ENCODE data around the gene LMCD1. TPM values are rescaled to one million over a fixed set of nuclear protein-coding genes. Genes with fewer than 3 reads are reported as not detected.

Gene LMCD1
- polyA plus RNA-seq, 2 of the 4 experiments (the other 2 are of a cell fraction), result 64.3 to 85.4 TPM

DNA sequence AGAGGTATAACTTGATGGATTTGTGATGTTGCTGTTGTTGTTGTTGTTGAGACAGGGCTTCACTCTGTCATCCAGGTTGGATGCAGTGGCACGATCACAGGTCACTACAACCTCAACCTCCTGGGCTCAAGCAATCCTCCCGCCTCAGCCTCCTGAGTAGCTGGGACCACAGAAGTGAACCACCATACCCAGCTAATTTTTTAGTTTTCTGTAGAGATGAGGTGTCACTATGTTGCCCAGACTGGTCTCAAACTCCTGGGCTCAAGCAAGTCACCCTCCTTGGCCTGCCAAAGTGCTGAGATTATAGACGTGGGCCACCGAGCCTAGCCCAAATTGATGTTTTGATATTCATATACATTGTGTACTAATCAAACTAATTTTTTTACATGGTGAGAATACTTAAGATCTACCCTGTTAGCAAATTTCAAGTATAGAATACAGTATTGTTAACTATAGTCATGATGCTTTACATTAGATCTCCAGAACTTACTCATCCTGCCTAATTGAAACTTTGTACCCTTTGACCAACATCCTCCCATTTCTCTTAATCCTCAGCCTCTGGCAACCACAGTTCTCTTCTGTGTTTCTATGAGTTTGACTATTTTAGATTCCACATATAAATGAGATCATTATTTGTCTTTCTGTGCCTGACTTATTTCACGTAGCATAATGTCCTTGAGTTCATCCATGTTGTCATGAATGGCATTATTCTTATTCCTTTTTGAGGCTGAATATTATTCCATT, 23.2 kb downstream of the LMCD1 start:
- TF ChIP-seq EP300 (IDR thresholded peaks at IDR 0.05), result no peak
- TF ChIP-seq NR3C1 (IDR thresholded peaks at IDR 0.05), result no peak
- TF ChIP-seq ZSCAN20 (CRISPR knock-in tag; IDR thresholded peaks at IDR 0.05), result no peak
- no peak for TF ChIP-seq MYC (IDR thresholded peaks at IDR 0.05; ENCODE audit: borderline replicate concordance, low read length)
- TF ChIP-seq ESRRA (IDR thresholded peaks at IDR 0.05; ENCODE audit: borderline replicate concordance, low read length), result no peak
- TF ChIP-seq TP53 (CRISPR knock-in tag; IDR thresholded peaks at IDR 0.05), result no peak
- TF ChIP-seq ZC3H11A (IDR thresholded peaks at IDR 0.05), result no peak
- no peak for TF ChIP-seq RAD21 (conservative IDR thresholded peaks at IDR 0.05 in 1 of 2, IDR thresholded peaks at IDR 0.05 in 1 of 2)
- TF ChIP-seq EHF (CRISPR knock-in tag; IDR thresholded peaks at IDR 0.05), result no peak
- TF ChIP-seq HOXB5 (CRISPR knock-in tag; IDR thresholded peaks at IDR 0.05), result no peak
- no peak for TF ChIP-seq RFX5 (IDR thresholded peaks at IDR 0.05)
- no peak for TF ChIP-seq CEBPB (IDR thresholded peaks at IDR 0.05)
- TF ChIP-seq JUN (IDR thresholded peaks at IDR 0.05), result no peak
- no peak for TF ChIP-seq ZNF302 (CRISPR knock-in tag; IDR thresholded peaks at IDR 0.05)
- no peak for TF ChIP-seq CBX2 (IDR thresholded peaks at IDR 0.05; ENCODE audit: borderline replicate concordance, low read depth)
- no peak for TF ChIP-seq RCOR1 (IDR thresholded peaks at IDR 0.05; ENCODE audit: low read depth, low read length)
- no peak for TF ChIP-seq BHLHE40 (IDR thresholded peaks at IDR 0.05; ENCODE audit: low read depth, low read length)
- TF ChIP-seq, protein P1, sequence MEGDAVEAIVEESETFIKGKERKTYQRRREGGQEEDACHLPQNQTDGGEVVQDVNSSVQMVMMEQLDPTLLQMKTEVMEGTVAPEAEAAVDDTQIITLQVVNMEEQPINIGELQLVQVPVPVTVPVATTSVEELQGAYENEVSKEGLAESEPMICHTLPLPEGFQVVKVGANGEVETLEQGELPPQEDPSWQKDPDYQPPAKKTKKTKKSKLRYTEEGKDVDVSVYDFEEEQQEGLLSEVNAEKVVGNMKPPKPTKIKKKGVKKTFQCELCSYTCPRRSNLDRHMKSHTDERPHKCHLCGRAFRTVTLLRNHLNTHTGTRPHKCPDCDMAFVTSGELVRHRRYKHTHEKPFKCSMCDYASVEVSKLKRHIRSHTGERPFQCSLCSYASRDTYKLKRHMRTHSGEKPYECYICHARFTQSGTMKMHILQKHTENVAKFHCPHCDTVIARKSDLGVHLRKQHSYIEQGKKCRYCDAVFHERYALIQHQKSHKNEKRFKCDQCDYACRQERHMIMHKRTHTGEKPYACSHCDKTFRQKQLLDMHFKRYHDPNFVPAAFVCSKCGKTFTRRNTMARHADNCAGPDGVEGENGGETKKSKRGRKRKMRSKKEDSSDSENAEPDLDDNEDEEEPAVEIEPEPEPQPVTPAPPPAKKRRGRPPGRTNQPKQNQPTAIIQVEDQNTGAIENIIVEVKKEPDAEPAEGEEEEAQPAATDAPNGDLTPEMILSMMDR (IDR thresholded peaks at IDR 0.05), result no peak
- no peak for TF ChIP-seq NFE2L2 (conservative IDR thresholded peaks at IDR 0.05; ENCODE audit: low read length)
- no peaks in the 10 kb centered on the region for H3K9me3 ChIP-seq
- H3K4me1 ChIP-seq, result peaks cover 21% of the 10 kb centered on the region
- no peak overlapping the region for H3K27ac ChIP-seq
- DNase-seq (ENCODE audit: low read depth in 1 of 2, low spot score in 1 of 2), result no peak
- no peak for ATAC-seq
- no peak overlapping the region for H3K4me2 ChIP-seq
- ChIA-PET CTCF (interaction anchor here (0.7 to 1.3 kb wide), 3 partner anchors 83 to 98 kb away, joined by 3 to 4 read pairs (median 4); no protein-coding TSS in a partner anchor), POLR2A (no interaction called here)
- H3K4me3 ChIP-seq, result no peak overlapping the region
- no peak for FAIRE-seq
- 90% methylated on average over 5 of the region's 5 CpGs for WGBS (ENCODE audit: missing lambda C conversion rate)

DNA sequence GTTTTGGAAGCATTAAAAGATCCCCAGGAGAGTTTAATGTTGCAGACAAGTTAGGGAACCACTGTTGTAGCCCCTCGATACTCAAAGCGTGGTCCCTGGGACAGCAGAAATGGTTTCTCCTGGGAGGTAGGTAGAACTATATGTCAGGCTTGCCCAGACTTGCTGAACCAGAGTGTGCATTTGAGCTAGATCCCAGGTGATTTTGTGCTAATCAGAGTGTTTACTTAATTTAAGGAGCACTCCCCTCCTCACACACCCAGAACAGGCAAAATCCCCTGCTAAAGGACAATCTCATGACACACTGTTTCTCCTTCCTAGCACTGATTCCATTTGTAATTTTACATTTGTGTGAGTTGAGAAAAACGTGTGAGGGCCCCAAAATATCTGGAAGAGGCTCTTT, 24.3 kb downstream of the LMCD1 start:
- no peak for DNase-seq (ENCODE audit: low read depth in 1 of 2, low spot score in 1 of 2)
- no peak overlapping the region for H3K4me3 ChIP-seq
- 83% methylated on average over 3 of the region's 3 CpGs for WGBS (ENCODE audit: missing lambda C conversion rate)
- FAIRE-seq, result no peak
- ChIA-PET CTCF (interaction anchor here (0.8 to 1.2 kb wide), 3 partner anchors 8 to 13 kb away, joined by 3 to 7 read pairs (median 3); no protein-coding TSS in a partner anchor), POLR2A (no interaction called here)
- H3K27ac ChIP-seq, result peak overlapping the region in 1 of 2 experiments; percentile 8; a peak in 1 of 6 replicates
- peaks cover 32% of the 10 kb centered on the region for H3K4me1 ChIP-seq
- H3K9me3 ChIP-seq, result no peaks in the 10 kb centered on the region
- no peak overlapping the region for H3K4me2 ChIP-seq
- TF ChIP-seq CEBPB (IDR thresholded peaks at IDR 0.05), result no peak
- TF ChIP-seq, protein P2, sequence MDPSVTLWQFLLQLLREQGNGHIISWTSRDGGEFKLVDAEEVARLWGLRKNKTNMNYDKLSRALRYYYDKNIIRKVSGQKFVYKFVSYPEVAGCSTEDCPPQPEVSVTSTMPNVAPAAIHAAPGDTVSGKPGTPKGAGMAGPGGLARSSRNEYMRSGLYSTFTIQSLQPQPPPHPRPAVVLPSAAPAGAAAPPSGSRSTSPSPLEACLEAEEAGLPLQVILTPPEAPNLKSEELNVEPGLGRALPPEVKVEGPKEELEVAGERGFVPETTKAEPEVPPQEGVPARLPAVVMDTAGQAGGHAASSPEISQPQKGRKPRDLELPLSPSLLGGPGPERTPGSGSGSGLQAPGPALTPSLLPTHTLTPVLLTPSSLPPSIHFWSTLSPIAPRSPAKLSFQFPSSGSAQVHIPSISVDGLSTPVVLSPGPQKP (IDR thresholded peaks at IDR 0.05; ENCODE audit: low read depth, low read length), result no peak
- no peak for TF ChIP-seq FOSB (CRISPR knock-in tag; IDR thresholded peaks at IDR 0.05)
- no peak for TF ChIP-seq ESRRA (IDR thresholded peaks at IDR 0.05; ENCODE audit: borderline replicate concordance, low read length)
- no peak for TF ChIP-seq KDM5A (IDR thresholded peaks at IDR 0.05)
- no peak for TF ChIP-seq CHD2 (IDR thresholded peaks at IDR 0.05; ENCODE audit: low read length, partially characterized antibody)
- TF ChIP-seq, protein P3, sequence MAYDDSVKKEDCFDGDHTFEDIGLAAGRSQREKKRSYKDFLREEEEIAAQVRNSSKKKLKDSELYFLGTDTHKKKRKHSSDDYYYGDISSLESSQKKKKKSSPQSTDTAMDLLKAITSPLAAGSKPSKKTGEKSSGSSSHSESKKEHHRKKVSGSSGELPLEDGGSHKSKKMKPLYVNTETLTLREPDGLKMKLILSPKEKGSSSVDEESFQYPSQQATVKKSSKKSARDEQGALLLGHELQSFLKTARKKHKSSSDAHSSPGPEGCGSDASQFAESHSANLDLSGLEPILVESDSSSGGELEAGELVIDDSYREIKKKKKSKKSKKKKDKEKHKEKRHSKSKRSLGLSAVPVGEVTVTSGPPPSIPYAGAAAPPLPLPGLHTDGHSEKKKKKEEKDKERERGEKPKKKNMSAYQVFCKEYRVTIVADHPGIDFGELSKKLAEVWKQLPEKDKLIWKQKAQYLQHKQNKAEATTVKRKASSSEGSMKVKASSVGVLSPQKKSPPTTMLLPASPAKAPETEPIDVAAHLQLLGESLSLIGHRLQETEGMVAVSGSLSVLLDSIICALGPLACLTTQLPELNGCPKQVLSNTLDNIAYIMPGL (CRISPR knock-in tag; IDR thresholded peaks at IDR 0.05; ENCODE audit: borderline replicate concordance), result no peak
- TF ChIP-seq, protein P4, sequence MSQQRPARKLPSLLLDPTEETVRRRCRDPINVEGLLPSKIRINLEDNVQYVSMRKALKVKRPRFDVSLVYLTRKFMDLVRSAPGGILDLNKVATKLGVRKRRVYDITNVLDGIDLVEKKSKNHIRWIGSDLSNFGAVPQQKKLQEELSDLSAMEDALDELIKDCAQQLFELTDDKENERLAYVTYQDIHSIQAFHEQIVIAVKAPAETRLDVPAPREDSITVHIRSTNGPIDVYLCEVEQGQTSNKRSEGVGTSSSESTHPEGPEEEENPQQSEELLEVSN (IDR thresholded peaks at IDR 0.05; ENCODE audit: borderline replicate concordance, low read depth), result no peak
- TF ChIP-seq, protein P5, sequence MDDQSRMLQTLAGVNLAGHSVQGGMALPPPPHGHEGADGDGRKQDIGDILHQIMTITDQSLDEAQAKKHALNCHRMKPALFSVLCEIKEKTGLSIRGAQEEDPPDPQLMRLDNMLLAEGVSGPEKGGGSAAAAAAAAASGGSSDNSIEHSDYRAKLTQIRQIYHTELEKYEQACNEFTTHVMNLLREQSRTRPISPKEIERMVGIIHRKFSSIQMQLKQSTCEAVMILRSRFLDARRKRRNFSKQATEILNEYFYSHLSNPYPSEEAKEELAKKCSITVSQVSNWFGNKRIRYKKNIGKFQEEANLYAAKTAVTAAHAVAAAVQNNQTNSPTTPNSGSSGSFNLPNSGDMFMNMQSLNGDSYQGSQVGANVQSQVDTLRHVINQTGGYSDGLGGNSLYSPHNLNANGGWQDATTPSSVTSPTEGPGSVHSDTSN (IDR thresholded peaks at IDR 0.05), result no peak
- TF ChIP-seq, protein P6, sequence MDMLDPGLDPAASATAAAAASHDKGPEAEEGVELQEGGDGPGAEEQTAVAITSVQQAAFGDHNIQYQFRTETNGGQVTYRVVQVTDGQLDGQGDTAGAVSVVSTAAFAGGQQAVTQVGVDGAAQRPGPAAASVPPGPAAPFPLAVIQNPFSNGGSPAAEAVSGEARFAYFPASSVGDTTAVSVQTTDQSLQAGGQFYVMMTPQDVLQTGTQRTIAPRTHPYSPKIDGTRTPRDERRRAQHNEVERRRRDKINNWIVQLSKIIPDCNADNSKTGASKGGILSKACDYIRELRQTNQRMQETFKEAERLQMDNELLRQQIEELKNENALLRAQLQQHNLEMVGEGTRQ (IDR thresholded peaks at IDR 0.05), result no peak
- TF ChIP-seq SMC3 (IDR thresholded peaks at IDR 0.05), result no peak
- no peak for TF ChIP-seq JUN (IDR thresholded peaks at IDR 0.05)
- TF ChIP-seq FOSL2 (IDR thresholded peaks at IDR 0.05), result no peak
- TF ChIP-seq FOSL2 (CRISPR knock-in tag; IDR thresholded peaks at IDR 0.05), result no peak
- no peak for TF ChIP-seq RARB (CRISPR knock-in tag; IDR thresholded peaks at IDR 0.05)
- no peak for ATAC-seq
